Measurements from ENCODE around the gene SOX2.
A peak's percentile ranks its signal among the peaks of the same experiment; 100 is the strongest.

Gene SOX2

GRCh38 chr3:181704421-181705085 is 7.2 kb upstream of the SOX2 start:
- DNase-seq (ENCODE audit: low read depth), result no peak

- no peak for DNase-seq (ENCODE audit: low read depth)
These were observed 6.6 kb upstream of the SOX2 start for GRCh38 chr3:181705086-181705480.

GRCh38 chr3:181707980-181708379 is 3.7 kb upstream of the SOX2 start:
- DNase-seq (ENCODE audit: low read depth), result no peak

- DNase-seq (ENCODE audit: low read depth), result peak; percentile 52
These were observed 2.0 kb upstream of the SOX2 start for GRCh38 chr3:181709537-181710279.

GRCh38 chr3:181710345-181711291 is 1.1 kb upstream of the SOX2 start:
- no peak for DNase-seq (ENCODE audit: low read depth)

GRCh38 chr3:181712226-181712552 is 464 bp downstream of the SOX2 start:
- DNase-seq (ENCODE audit: low read depth), result no peak

GRCh38 chr3:181712553-181713279 is 991 bp downstream of the SOX2 start:
- no peak for DNase-seq (ENCODE audit: low read depth)

GRCh38 chr3:181713280-181713647 is 1.5 kb downstream of the SOX2 start:
- no peak for DNase-seq (ENCODE audit: low read depth)

- DNase-seq (ENCODE audit: low read depth), result no peak
These were observed 2.2 kb downstream of the SOX2 start for GRCh38 chr3:181713676-181714612.

- no peak for DNase-seq (ENCODE audit: low read depth)
These were observed 4.0 kb downstream of the SOX2 start for GRCh38 chr3:181715571-181716340.

GRCh38 chr3:181716966-181717365 is 5.2 kb downstream of the SOX2 start:
- no peak for DNase-seq (ENCODE audit: low read depth)

- DNase-seq (ENCODE audit: low read depth), result no peak
These were observed 5.9 kb downstream of the SOX2 start for GRCh38 chr3:181717549-181718171.

GRCh38 chr3:181718369-181718768 is 6.6 kb downstream of the SOX2 start:
- DNase-seq (ENCODE audit: low read depth), result no peak

- DNase-seq (ENCODE audit: low read depth), result no peak
These were observed 7.5 kb downstream of the SOX2 start for GRCh38 chr3:181718987-181719911.

- no peak for DNase-seq (ENCODE audit: low read depth)
These were observed 8.4 kb downstream of the SOX2 start for GRCh38 chr3:181719991-181720680.

- DNase-seq (ENCODE audit: low read depth), result no peak
These were observed 9.5 kb downstream of the SOX2 start for GRCh38 chr3:181721046-181721875.

- no peak for DNase-seq (ENCODE audit: low read depth)
These were observed 10.4 kb downstream of the SOX2 start for GRCh38 chr3:181722156-181722555.
